HG03571 (cell line): Measurements from ENCODE around the gene IKBKG.
"Not testable (repeated sequence)": the region's sequence is repeated elsewhere in the genome, so short reads cannot be mapped to it uniquely, and the experiment has no call there.

ENCODE experiments used
- ATAC-seq: cut with Tn5 transposase; IDR thresholded peaks from one replicate; pipeline ENCODE4 v1.9.1; 2021; ENCODE audit not compliant: unreplicated experiment

The IKBKG gene

GRCh38 chrX:154547245-154548027, at the start of gene IKBKG:
TSS of gene IKBKG (plus strand) at chrX:154547620. CDS start at chrX:154552003, 4,383 bp downstream.
- peak; percentile 77 for ATAC-seq

DNA sequence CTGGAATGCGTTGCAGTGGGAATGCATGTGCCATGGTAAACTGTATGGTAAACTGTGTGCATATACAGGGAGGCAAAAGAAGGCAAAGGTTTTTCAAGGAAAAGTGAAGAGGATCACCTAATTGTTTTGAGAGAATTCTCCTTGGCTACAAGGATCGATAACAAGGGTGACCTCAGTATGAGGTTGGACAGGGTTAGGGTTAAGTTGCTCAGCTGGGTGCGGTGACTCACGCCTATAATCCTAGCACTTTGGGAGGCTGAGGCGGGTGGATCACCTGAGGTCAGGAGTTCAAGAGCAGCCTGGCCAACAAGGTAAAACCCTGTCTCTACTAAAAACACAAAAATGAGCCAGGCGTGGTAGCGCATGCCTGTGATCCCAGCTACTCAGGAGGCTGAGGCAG, 46.0 kb upstream of the IKBKG start:
- not testable (repeated sequence) for ATAC-seq

DNA sequence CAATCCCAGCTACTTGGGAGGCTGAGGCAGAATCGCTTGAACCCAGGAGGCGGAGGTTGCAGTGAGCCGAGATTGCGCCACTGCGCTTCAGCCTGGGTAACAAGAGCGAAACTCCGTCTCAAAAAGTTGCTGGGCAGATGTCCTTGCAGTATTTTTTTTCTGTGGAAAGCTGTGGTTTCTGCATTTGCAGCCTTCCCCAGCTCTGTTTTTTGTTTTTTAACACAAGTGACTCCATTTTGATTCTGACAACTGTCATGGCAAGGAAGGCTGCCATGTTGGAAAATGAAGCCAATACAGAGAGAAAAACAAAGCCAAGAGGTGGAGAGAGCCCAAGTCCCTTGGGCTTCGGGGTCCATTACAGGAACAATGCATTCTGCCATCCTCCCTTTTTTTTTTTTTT, 45.3 kb upstream of the IKBKG start:
- no peak for ATAC-seq

- no peak for ATAC-seq
These were observed 44.4 kb upstream of the IKBKG start for GRCh38 chrX:154502989-154503388.

GRCh38 chrX:154505734-154506133, 41.7 kb upstream of the IKBKG start:
- no peak for ATAC-seq

GRCh38 chrX:154506483-154507332, 40.7 kb upstream of the IKBKG start:
- ATAC-seq = no peak

GRCh38 chrX:154507673-154508383, 39.6 kb upstream of the IKBKG start:
- ATAC-seq = no peak

DNA sequence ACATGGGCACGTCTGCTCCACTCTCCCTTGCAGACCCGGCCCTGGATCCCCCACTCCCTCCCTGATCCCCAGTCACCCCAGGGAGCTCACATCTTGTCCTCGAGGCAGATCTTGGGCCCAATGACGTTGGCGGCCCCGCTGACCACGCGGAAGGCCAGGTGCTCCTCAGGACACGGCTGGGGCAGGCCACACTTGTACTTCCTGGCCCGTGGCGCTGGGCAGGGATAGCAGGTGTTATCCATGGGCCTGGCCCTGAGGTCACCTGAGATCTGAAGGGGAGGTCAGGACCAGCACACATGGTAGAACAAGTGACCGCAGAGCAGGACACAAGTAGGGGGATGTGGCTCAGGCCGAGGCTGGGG, 39.1 kb upstream of the IKBKG start:
- ATAC-seq = no peak

- no peak for ATAC-seq
These were observed 38.0 kb upstream of the IKBKG start for GRCh38 chrX:154509455-154509854.

DNA sequence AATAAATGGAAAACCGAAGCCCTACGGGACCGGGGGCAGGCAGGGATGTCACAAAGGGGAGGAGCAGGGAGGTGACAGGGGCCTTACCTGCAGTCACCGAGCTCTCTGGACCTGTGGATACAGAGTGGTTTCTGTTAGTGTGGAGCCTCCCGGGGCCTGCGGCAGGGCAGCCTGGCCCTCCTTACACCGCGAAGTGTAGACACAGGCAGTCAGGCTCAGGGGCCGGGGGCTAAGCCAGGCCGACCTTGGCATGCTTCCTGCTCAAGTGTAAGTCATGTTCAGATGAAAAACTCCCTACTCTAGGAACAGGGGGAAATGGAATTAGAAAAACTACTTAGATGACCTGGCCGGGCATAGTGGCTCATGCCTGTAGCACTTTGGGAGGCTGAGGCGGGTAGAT, 35.7 kb upstream of the IKBKG start:
- ATAC-seq = no peak

GRCh38 chrX:154512879-154513553, 34.4 kb upstream of the IKBKG start:
- ATAC-seq = no peak

DNA sequence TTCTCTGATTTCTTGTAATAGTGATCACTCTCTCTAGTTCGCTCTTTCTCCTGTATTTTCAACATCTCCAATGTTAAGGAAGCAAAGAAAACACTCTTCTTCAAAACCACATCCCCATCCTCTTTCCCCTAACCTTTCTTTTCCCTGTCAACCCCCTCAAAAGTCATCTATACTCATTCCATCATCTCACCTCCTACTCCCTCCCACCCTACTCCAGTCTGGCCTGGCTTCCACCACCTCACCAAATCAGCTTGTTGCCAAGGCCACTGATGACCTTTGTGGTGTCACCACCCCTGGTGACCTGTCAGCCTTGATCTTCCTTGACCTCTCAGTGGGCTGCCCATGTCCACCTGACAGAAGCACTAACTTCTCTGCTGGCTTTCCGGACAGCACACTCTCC, 33.7 kb upstream of the IKBKG start:
- no peak for ATAC-seq

DNA sequence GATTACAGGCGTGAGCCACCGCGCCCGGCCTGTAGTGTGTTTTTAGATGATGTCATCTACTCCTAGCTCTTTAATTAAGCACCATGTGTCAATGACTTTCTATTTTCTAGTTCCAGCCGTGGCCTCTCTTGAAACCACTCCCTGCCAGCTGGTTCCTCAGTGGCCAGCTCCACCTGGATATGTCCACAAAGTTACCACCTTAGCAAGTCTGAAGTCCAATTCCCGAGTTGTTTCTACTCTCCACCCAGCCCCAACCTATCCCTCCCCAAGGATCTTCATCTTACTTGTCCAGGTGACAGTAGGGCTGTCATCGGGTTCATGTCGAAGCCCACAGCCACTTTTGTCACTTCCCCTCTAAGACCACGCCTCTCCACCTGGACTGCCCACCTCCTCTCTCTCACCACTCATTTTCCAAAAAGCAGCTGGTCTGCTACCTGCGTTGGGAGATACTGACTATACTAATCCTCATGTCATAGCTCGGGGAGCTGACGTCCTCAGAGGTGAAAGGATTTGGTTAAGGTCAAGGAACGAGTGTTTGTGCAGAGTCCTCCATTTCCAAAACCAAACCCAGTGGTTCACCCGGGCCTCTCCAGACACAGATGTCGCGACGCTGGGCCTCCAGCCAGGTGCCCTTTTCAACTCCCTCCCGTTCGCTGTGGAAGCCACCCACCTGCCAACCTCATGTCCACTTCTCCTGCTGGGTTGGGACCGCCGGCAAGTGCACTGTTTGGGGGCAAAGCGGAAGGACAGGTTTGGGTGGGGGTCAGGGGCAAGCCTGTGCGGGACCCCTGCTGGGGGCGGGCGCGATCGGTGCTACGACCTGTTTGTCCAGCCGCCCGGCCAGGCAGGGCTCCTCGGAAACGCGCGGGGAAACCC, 32.1 kb upstream of the IKBKG start:
- ATAC-seq = no peak

- ATAC-seq = peak; percentile 88
These were observed 31.3 kb upstream of the IKBKG start, which contains the start of gene FAM3A for GRCh38 chrX:154515966-154516655. TSS of gene FAM3A (minus strand) at chrX:154516232. CDS start at chrX:154515772, 460 bp downstream.

DNA sequence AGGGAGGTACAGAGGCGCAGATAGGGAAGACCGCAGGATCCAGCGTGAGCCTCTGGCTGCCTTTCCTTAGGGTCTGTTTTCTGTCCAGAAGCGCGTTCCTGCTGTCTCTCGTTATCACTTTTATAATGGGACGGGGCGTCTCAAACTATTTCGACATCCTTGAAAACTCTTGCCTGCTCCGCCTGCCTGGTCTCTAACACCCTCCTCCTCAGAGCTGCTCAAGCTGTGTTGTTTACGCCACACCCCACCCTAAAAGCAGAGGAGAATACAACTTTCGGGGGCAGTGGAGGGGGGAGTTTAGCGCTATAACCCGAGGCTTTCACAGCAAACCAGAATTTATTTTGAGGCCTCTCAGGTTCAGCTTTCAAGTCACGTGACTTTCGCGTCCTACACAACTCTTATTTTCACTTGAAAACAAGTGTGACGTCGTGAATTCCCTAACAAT, 30.7 kb upstream of the IKBKG start:
- ATAC-seq = no peak

DNA sequence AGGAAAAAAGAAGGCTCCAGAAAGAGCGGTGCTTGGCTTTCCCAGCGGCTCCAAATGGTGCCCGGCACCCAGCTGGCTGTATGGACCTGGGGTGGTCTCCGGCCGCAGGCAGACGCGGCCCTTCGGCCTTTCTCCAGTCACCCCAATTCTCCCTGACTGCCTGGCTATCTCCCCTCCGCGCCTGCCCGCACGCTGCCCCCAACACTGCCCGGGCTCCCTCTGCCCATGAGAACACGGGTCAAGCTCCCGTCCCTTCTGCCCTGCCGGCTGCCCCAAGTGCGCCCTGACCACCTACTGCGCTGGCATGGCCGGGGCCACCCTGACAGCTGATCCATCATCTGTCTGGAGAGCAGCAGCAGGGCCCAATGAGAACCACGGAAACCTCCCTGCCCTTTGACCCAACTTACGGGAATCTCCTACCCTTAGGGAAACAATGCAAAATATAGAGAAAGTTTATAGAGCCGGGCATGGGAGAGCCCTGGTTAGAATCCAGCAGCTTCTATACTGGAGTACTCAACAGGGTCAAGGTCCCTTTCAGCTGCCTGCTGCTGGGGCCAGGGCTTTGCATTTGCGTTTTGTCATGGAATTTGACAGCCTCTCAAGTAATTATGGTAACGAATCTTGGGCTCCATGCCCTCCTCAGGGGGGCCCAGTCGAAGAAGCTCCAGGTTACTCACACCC, 30.2 kb upstream of the IKBKG start:
- ATAC-seq = no peak

DNA sequence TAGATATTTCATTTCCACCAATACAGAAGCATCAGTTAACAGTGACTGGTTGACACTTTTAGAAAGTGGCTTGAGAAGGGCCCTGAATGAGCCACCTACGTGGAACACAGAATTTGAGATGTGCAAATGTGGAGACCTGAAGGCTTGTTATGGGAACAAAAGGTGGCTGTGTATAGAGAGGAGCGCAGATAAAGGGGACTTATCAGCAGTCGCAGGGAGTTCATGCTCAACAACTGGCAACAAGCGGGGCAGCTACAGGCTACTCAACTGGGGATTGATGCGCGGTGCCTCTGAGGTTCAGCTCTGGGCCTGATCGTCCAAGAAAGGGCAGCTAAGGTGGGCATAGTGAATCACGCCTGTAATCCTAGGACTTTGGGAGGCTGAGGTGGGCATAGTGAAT, 28.0 kb upstream of the IKBKG start:
- ATAC-seq = no peak

DNA sequence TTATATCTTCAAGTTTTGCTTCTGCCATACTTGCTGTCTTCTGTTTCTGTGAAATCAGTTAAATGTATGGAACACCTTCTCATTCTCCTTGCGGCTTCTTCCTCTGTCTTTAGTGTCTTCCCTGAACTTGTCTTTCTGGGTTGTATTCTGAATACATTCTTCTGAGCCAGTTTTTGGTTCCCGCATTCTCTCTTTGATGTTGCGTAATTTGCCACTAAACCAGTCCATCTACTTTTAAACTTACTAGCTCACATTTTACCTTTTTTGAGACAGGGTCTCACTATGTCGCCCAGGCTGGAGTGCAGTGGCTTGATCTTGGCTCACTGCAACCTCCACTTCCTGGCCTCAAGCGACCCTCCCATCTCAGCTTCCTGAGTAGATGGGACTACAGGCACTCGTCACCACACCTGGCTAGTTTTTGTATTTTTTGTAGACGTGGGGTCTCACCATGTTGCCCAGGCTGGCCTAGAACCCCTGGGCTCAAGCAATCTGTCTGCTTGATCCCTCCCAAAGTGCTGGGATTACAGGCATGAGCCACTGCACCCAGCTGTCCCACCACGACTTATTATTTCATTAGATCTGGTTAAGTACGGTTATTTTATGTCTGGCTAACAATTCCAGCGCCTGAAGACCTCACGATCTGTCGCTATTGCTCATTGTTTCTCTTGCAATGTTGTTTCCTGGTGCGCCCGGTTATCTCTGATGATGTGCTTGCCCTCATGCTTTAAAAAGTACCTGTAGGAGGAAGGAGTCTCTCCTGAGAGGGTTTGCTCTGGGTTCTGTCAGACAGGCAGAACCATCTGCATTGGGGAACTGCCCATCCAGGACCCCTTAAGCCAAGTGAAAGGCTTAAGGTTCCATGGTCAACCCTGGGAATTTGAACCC, 21.6 kb upstream of the IKBKG start:
- no peak for ATAC-seq
